OCI-LY1 (cell line): ENCODE measurements around the gene PRRT1.
A peak's percentile ranks its signal among the peaks of the same experiment; 100 is the strongest.

Experiments
- H2AFZ ChIP-seq: fragments of 200-600 bp; sonication (generic), shearing (Covaris generic); 2 replicates; pipeline ENCODE4 v1.6.0; 2014; ENCODE audit warnings: antibody characterized with exemption, mild to moderate bottlenecking, low read length
- H3F3A ChIP-seq: fragments of 200-600 bp; sonication (generic), shearing (Covaris generic); 2 replicates; pipeline ENCODE4 v1.6.0; 2014; ENCODE audit warnings: mild to moderate bottlenecking, antibody characterized with exemption, low read length, moderate library complexity; ENCODE audit not compliant: insufficient read depth
- H3K27ac ChIP-seq: fragments of 200-600 bp; sonication (generic); 2 replicates; pipeline ENCODE4 v1.5.1; 2014; ENCODE audit warnings: low read length, mixed run types, mild to moderate bottlenecking, low read depth; ENCODE audit not compliant: poor library complexity, severe bottlenecking
- H3K27me3 ChIP-seq: fragments of 200-600 bp; sonication (generic); 2 replicates; pipeline ENCODE4 v1.6.0; 2014; ENCODE audit warnings: antibody characterized with exemption, mild to moderate bottlenecking, low read length, moderate library complexity; ENCODE audit not compliant: insufficient read depth
- H3K36me3 ChIP-seq: fragments of 200-600 bp; sonication (generic); 2 replicates; pipeline ENCODE4 v1.6.1; 2014; ENCODE audit warnings: mild to moderate bottlenecking, antibody characterized with exemption, low read length, moderate library complexity, mixed read lengths; ENCODE audit not compliant: insufficient read depth
- H3K4me1 ChIP-seq: fragments of 200-600 bp; sonication (generic); 2 replicates; pipeline ENCODE4 v1.5.1; 2014; ENCODE audit warnings: mild to moderate bottlenecking, low read length, moderate library complexity; ENCODE audit not compliant: insufficient read depth, severe bottlenecking
- H3K4me2 ChIP-seq: fragments of 200-600 bp; sonication (generic), shearing (Covaris generic); 2 replicates; pipeline ENCODE4 v1.6.1; 2014; ENCODE audit warnings: low read length
- H3K4me3 ChIP-seq: fragments of 200-600 bp; sonication (generic); 2 replicates; pipeline ENCODE4 v1.5.1; 2014; ENCODE audit warnings: low read length, low read depth, mild to moderate bottlenecking, mixed read lengths; ENCODE audit not compliant: poor library complexity, severe bottlenecking
- H3K79me2 ChIP-seq: fragments of 200-600 bp; shearing (Covaris generic); 2 replicates; pipeline ENCODE4 v1.6.1; 2016; ENCODE audit warnings: mixed run types, low read length, mixed read lengths; ENCODE audit not compliant: insufficient read depth
- H3K9ac ChIP-seq: fragments of 200-600 bp; sonication (generic), shearing (Covaris generic); 2 replicates; pipeline ENCODE4 v1.6.1; 2014; ENCODE audit warnings: mild to moderate bottlenecking, low read length, mixed read lengths
- H3K9me2 ChIP-seq: fragments of 200-600 bp; sonication (generic), shearing (Covaris generic); 2 replicates; pipeline ENCODE4 v1.6.1; 2014; ENCODE audit warnings: low read depth, mild to moderate bottlenecking, low read length, mixed read lengths
- H3K9me3 ChIP-seq: fragments of 200-600 bp; shearing (Covaris generic); 2 replicates; pipeline ENCODE4 v1.6.1; 2014; ENCODE audit warnings: low read length, mixed read lengths
- H4K20me1 ChIP-seq: fragments of 200-600 bp; sonication (generic), shearing (Covaris generic); 2 replicates; pipeline ENCODE4 v1.6.0; 2016; ENCODE audit warnings: mild to moderate bottlenecking, low read length; ENCODE audit not compliant: insufficient read depth
- CTCF ChIP-seq: fragments of 200-600 bp; sonication (generic), shearing (Covaris generic); IDR thresholded peaks from 2 replicates; pipeline ENCODE4 v1.5.1; 2017; ENCODE audit warnings: mild to moderate bottlenecking, antibody characterized with exemption, low read length, moderate library complexity, mixed read lengths
- EZH2 ChIP-seq: fragments of 200-600 bp; sonication (generic), shearing (Covaris generic); IDR thresholded peaks from 2 replicates; pipeline ENCODE4 v1.8.0; 2017; ENCODE audit warnings: borderline replicate concordance, mixed run types, mild to moderate bottlenecking, antibody characterized with exemption, low read length, moderate library complexity, mixed read lengths

The PRRT1 gene

GRCh38 chr6:32198345-32198696, 46.6 kb upstream of the PRRT1 start:
- Histone ChIP-seq H3K4me3 (no peak overlapping the region), H3K9me3 (no peaks in the 10 kb centered on the region), H2AFZ (no peak overlapping the region), H3K27ac (no peak overlapping the region), H3K4me1 (peaks cover 25% of the 10 kb centered on the region), H3K4me2 (no peak overlapping the region), H3K27me3 (no peaks in the 10 kb centered on the region), H3K79me2 (no peaks in the 10 kb centered on the region), H3K9ac (no peak overlapping the region), H3K36me3 (no peaks in the 10 kb centered on the region), H3F3A (0 out of 2 replicates have a peak, but pooled peaks cover 2% of the 10 kb centered on the region), H4K20me1 (no peaks in the 10 kb centered on the region), H3K9me2 (no peaks in the 10 kb centered on the region)
- TF ChIP-seq CTCF: no peak

- H3K4me1 ChIP-seq: peaks cover 37% of the 10 kb centered on the region
Measured at GRCh38 chr6:32196682-32197616, 45.2 kb upstream of the PRRT1 start.

GRCh38 chr6:32195902-32196681, 44.4 kb upstream of the PRRT1 start:
- H3K79me2 ChIP-seq: no peaks in the 10 kb centered on the region
- no peaks in the 10 kb centered on the region for H3K9me2 ChIP-seq
- peak overlapping the region; percentile 77 for H3K4me3 ChIP-seq
- H2AFZ ChIP-seq: no peak overlapping the region
- no peaks in the 10 kb centered on the region for H4K20me1 ChIP-seq
- no peaks in the 10 kb centered on the region for H3K36me3 ChIP-seq
- TF ChIP-seq CTCF: no peak
- no peak for TF ChIP-seq EZH2
- peak overlapping the region; percentile 73 for H3K27ac ChIP-seq
- no peaks in the 10 kb centered on the region for H3K27me3 ChIP-seq
- H3F3A ChIP-seq: 0 out of 2 replicates have a peak, but pooled peaks cover 3% of the 10 kb centered on the region
- peak overlapping the region; percentile 86 for H3K4me2 ChIP-seq
- peaks cover 46% of the 10 kb centered on the region for H3K4me1 ChIP-seq
- no peaks in the 10 kb centered on the region for H3K9me3 ChIP-seq
- H3K9ac ChIP-seq: peak overlapping the region; percentile 87

More at GRCh38 chr6:32196682-32197616, 45.2 kb upstream of the PRRT1 start:
- H3K9me3 ChIP-seq: no peaks in the 10 kb centered on the region
- peak overlapping the region; percentile 87 for H3K9ac ChIP-seq
- no peaks in the 10 kb centered on the region for H3K36me3 ChIP-seq
- peak overlapping the region; percentile 86 for H3K4me2 ChIP-seq
- H4K20me1 ChIP-seq: no peaks in the 10 kb centered on the region
- H3K27me3 ChIP-seq: no peaks in the 10 kb centered on the region
- peak overlapping the region; percentile 5 for H3K27ac ChIP-seq
- H3K79me2 ChIP-seq: no peaks in the 10 kb centered on the region
- peak overlapping the region; percentile 77 for H3K4me3 ChIP-seq
- H3K9me2 ChIP-seq: no peaks in the 10 kb centered on the region
- 0 out of 2 replicates have a peak, but pooled peaks cover 3% of the 10 kb centered on the region for H3F3A ChIP-seq
- no peak overlapping the region for H2AFZ ChIP-seq
- TF ChIP-seq EZH2: no peak
- peak; percentile 34; the same call in 1 of the 2 replicates for TF ChIP-seq CTCF
